Subcutaneous adipose tissue (tissue), 4 donors: Measurements from ENCODE around the gene MEP1A. TPM values are rescaled to one million over a fixed set of nuclear protein-coding genes. Genes with fewer than 3 reads are reported as not detected.

Experiments
- total RNA-seq, 4 donors: library from RNA; depleted of rRNA; stranded (reverse); fragments of >200 nt; gene quantifications; one replicate each; pipeline ENCODE4 v1.1.0, GENCODE V29; 2016
- TF ChIP-seq, protein P1 (sequence below): fragments of 450-650 bp; IDR thresholded peaks from one replicate; pipeline ENCODE4 v1.5.1; 2016; ENCODE audit warnings: low read depth, mild to moderate bottlenecking, control low read depth, antibody characterized with exemption, moderate library complexity

Gene MEP1A
- total RNA-seq, 4 donors from 2014 or later, result 0.65 TPM; not detected in 3

DNA sequence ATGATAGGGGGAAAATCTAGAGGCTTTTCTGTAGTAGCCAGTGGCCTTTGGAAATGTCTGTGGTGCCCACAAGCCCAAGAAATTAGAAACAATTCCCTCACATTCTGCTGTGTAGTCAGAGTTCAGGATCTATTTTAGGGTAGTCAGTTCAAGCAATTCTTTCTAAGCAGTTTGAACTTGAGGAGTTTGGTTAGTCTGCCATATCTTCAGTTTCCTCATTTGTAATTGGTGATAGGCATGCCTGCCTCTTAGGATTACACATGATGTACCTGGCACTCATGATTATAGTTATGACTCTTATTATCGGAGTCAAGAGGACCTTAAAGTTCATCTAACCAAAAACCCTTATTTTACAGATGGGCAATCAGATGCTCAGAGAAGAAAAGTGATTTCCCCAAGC is 21.2 kb upstream of the MEP1A start:
- TF ChIP-seq, protein P1, sequence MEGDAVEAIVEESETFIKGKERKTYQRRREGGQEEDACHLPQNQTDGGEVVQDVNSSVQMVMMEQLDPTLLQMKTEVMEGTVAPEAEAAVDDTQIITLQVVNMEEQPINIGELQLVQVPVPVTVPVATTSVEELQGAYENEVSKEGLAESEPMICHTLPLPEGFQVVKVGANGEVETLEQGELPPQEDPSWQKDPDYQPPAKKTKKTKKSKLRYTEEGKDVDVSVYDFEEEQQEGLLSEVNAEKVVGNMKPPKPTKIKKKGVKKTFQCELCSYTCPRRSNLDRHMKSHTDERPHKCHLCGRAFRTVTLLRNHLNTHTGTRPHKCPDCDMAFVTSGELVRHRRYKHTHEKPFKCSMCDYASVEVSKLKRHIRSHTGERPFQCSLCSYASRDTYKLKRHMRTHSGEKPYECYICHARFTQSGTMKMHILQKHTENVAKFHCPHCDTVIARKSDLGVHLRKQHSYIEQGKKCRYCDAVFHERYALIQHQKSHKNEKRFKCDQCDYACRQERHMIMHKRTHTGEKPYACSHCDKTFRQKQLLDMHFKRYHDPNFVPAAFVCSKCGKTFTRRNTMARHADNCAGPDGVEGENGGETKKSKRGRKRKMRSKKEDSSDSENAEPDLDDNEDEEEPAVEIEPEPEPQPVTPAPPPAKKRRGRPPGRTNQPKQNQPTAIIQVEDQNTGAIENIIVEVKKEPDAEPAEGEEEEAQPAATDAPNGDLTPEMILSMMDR, result no peak

- TF ChIP-seq, protein P1, result no peak
Measured at GRCh38 chr6:46772762-46773161, 20.4 kb upstream of the MEP1A start.

DNA sequence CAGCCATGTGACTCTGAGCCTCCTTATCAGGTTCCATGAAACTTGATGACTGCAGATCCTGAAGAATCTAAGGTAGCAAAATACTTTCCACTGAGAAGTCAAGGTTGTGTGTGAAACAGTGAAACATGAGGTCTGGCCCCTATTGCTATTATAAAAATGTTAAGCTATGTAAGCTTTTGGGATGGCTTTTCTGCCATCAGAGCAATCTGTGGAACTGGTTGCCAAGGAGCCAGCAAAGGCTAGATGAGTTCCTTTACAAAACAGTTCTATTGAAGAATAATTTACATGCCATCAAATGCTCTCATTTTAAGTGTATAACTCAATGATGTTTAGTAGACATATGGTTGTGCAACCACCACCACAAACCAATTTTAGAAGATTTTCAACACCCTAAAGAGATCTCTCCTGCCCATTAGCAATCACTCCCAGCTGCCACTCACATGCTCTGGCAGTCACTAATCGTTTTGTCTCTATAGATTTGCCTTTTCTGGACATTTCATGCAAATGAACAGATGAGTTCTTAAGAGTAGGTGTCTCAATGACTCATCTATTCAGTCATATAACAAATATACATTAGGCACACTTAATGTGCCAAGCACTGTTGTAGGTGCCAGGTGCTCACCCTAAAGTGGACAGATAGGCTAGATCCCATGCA is 19.9 kb upstream of the MEP1A start:
- TF ChIP-seq, protein P1, result no peak

DNA sequence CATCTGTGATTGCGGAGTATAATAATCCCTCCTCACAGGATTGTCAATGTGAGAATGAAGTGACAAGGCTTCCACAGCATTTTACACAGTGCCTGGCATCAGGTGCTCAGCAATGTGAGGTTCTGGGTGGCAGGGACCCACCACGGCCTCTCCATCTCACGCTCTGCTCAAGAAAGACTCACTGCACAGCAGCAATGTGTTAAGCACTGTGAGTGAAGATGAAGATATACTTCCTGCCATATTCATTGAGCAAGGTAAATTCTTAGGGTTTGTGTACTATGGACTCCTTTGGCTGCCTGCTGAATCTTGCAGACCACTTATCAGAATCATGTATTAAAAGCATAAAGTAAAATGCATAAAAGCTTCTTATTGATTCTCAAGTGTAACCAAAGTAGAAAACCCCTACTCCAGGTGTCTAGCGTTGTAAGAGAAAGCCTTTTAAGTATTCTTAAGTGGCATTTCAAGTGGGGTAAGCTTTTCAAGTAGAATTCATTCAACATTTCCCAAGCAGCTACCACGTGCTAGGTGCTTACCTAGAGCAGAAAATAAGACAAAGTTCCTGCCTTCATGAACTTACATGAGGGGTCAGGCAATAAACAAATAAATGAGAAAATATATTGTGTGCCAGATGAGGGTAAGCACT is 17.0 kb upstream of the MEP1A start:
- TF ChIP-seq, protein P1, result no peak

DNA sequence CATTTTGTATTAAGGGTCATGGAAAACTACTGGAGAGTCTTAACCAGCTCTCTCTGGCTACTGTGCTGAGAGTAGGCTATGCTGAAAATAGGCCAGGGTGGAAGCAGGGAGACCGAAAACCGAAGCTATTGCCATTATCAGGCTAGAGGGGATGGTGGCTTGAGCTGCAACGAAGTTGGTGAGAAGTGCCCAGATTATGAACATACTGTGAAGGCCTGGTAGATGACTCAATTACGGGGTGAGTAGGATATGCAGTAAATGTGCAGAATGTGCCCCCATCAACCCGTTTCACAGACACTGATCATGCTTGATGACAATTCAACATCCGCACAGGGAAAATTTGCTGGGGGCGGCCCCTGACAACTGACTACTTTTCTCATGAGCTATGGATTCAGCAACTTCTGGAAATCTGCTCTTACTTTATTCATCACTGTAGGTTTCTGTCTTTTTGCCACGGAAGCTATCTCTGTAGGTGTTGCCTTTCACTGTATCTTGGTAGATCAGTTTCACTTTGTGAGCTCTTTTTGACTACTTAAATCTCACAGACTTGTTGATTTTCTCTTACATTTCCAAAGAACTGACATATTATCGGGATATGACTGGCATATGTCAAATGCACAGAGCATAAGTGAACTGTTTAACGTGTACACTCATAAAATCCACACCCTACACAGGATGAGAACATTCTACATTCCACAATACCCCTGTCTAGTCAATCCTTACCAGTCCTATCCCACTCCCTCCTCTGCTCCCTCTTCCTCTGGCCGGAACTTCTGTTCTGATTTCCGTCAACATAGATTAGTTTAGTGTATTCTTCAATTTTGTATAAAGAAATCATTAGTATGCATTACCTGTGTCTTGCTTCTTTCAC is 15.5 kb upstream of the MEP1A start:
- TF ChIP-seq, protein P1, result no peak

DNA sequence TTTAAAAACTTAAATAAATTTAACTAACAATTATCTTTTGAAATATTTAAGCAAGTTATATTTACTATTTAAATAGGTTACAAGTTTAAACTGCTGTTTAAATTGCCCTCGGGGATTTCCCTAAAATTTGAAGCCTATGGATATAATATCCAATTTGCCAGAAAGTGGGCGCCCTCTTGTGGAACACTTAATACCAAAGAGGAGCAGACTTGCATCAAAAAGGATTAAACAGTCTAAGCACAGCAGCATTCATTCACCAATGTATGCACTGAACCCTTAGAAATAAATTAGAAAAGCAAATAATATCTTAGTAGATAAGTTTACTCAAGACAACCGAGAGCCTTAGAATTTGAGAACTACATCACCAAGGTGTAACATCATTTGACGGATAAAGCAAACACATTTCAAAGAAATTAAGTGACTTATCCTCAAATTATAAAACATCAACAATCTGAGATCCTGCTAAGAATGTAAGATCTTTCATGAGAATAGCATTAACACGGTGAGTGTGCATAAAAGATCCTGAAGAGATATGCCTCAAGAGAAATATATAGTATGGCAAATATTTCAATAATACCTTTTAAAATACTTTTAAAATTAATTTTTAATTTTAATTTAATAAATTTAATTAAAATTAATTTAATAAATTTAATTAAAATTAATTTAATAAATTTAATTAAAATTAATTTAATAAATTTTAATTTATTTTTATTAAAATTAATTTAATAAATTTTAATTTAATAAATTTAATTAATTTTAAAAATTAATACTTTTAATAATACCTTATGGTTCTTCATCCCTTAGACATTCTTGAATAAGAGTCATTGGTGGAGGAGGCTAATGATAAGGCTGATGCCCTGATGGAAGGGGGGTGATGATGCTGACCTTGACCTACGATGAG is 11.5 kb upstream of the MEP1A start:
- TF ChIP-seq, protein P1, result no peak
